Measurements from ENCODE around the gene PLEKHG1. TPM values are rescaled to one million over a fixed set of nuclear protein-coding genes. Genes with fewer than 3 reads are reported as not detected.

The PLEKHG1 gene
- total and polyA plus RNA-seq, 2 experiments from 2014 or later, result 6.3 to 6.8 TPM

DNA sequence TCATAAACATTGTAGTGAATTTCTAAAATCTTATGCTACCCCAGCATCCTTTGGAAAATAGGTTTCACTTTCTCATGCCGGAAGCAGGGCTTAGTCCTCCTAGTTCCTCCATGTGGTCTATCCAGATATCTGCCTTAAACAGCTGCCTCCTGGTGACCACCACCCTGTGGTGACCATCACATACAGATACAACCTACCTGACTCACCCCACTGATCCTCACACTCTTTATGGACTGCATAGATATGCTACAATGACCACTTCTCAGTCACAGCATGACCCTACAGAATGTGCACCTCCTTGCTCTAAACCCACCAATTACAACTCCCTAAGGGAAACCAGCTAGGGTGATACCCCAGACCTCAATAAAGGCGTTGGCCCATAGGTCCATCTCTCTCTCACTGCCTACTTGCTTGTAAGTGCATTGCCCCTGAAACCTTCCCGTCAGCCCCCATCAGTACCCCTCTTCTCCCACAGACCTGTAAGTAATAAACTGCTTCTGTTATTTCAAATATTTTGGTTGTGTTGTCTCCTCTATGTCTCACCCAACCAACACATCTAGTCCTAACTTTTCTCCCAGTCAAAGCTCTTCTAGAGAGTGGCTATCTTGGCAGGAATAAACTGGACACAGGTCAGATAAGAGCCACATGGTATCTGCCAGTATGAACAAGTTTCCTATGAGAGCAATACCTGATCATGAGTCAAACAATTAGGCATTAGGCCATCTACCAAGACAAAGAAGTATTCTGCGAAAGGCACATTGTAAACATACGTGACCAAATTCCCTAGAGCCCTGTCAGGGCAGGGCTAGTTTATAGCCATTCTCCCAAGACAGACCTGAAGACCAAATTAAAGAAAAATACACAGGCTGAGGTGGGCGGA is 39.4 kb upstream of the PLEKHG1 start:
- Histone ChIP-seq H3K36me3 (replicated peaks; ENCODE audit: insufficient read depth, low read depth) (no peaks in the 10 kb centered on the region), H3K79me2 (no peaks in the 10 kb centered on the region), H2AFZ (no peak overlapping the region), H3K27me3 (no peaks in the 10 kb centered on the region), H3K4me2 (no peak overlapping the region), H4K20me1 (ENCODE audit: insufficient read depth, poor library complexity, severe bottlenecking) (no peaks in the 10 kb centered on the region), H3K4me3 (no peak overlapping the region), H3K9me3 (ENCODE audit: low read depth) (no peaks in the 10 kb centered on the region), H3K4me1 (ENCODE audit: insufficient read depth) (no peaks in the 10 kb centered on the region), H3K27ac (no peak overlapping the region), H3K9me2 (replicated peaks; ENCODE audit: insufficient read depth) (no peaks in the 10 kb centered on the region)
- TF ChIP-seq EZH2 (IDR thresholded peaks at IDR 0.05; ENCODE audit: borderline replicate concordance), result no peak
- no peak for TF ChIP-seq CTCF (IDR thresholded peaks at IDR 0.05; ENCODE audit: poor library complexity)
- no peak for TF ChIP-seq EZH2phosphoT487 (IDR thresholded peaks at IDR 0.05; ENCODE audit: low read depth, severe bottlenecking, unreplicated experiment)
- 80% methylated on average over 6 of the region's 6 CpGs for WGBS (ENCODE audit: low lambda C conversion rate, missing lambda C conversion rate)
- DNase-seq (ENCODE audit: low spot score), result no peak

DNA sequence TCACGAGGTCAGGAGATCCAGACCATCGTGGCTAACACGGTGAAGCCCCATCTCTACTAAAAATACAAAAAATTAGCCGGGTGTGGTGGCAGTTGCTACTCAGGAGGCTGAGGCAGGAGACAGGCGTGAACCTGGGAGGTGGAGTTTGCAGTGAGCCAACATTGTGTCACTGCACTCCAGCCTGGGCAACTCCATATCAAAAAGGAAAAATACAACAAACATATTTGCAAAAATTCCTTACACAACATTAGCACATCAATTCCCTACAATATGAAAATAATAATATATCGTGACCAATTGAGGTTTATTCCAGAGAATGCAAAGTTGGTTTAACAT is 38.8 kb upstream of the PLEKHG1 start:
- Histone ChIP-seq H3K79me2 (no peaks in the 10 kb centered on the region), H3K4me2 (no peak overlapping the region)
- WGBS (ENCODE audit: low lambda C conversion rate, missing lambda C conversion rate), result 80% methylated on average over 6 of the region's 6 CpGs

DNA sequence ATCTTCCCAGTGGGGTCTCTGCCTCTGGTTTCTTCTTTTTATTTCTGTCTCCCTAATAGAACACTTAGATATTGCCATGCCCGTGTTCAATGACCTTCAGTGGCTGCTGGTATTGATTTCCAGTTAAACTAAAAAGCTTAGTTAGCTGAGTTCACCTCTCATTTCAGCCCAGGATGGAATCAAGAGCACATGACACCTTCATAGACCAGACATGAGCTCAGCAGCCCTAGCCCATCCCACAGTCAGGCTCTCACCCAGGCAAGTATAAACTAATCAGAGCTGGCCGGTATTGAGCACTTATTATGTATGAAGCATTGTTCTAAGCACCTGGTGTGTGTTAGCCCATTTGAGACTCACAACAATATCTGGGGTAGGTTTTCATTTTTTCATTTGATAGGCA is 33.7 kb upstream of the PLEKHG1 start:
- no peaks in the 10 kb centered on the region for H4K20me1 ChIP-seq (ENCODE audit: insufficient read depth, poor library complexity, severe bottlenecking)
- no peak for DNase-seq (ENCODE audit: low spot score)
- H3K36me3 ChIP-seq (replicated peaks; ENCODE audit: insufficient read depth, low read depth), result no peaks in the 10 kb centered on the region
- no peaks in the 10 kb centered on the region for H3K79me2 ChIP-seq
- H2AFZ ChIP-seq, result no peak overlapping the region
- H3K4me1 ChIP-seq (ENCODE audit: insufficient read depth), result peaks cover 31% of the 10 kb centered on the region
- H3K27me3 ChIP-seq, result no peaks in the 10 kb centered on the region
- WGBS (ENCODE audit: low lambda C conversion rate, missing lambda C conversion rate), result 84% methylated on average over 2 of the region's 2 CpGs
- no peak overlapping the region for H3K4me3 ChIP-seq
- H3K9me3 ChIP-seq (ENCODE audit: low read depth), result no peaks in the 10 kb centered on the region
- H3K4me2 ChIP-seq, result no peak overlapping the region
- TF ChIP-seq EZH2 (IDR thresholded peaks at IDR 0.05; ENCODE audit: borderline replicate concordance) (no peak), CTCF (IDR thresholded peaks at IDR 0.05; ENCODE audit: poor library complexity) (no peak), EZH2phosphoT487 (IDR thresholded peaks at IDR 0.05; ENCODE audit: low read depth, severe bottlenecking, unreplicated experiment) (no peak)
- no peak overlapping the region for H3K27ac ChIP-seq
- no peaks in the 10 kb centered on the region for H3K9me2 ChIP-seq (replicated peaks; ENCODE audit: insufficient read depth)

More for the DNA sequence above, 38.8 kb upstream of the PLEKHG1 start:
- no peak for TF ChIP-seq CTCF (IDR thresholded peaks at IDR 0.05; ENCODE audit: poor library complexity)
- TF ChIP-seq EZH2phosphoT487 (IDR thresholded peaks at IDR 0.05; ENCODE audit: low read depth, severe bottlenecking, unreplicated experiment), result no peak
- no peak for TF ChIP-seq EZH2 (IDR thresholded peaks at IDR 0.05; ENCODE audit: borderline replicate concordance)
- Histone ChIP-seq H3K4me1 (ENCODE audit: insufficient read depth) (no peaks in the 10 kb centered on the region), H4K20me1 (ENCODE audit: insufficient read depth, poor library complexity, severe bottlenecking) (no peaks in the 10 kb centered on the region), H3K9me2 (replicated peaks; ENCODE audit: insufficient read depth) (no peaks in the 10 kb centered on the region), H3K27ac (no peak overlapping the region), H3K4me3 (no peak overlapping the region), H3K27me3 (no peaks in the 10 kb centered on the region), H3K36me3 (replicated peaks; ENCODE audit: insufficient read depth, low read depth) (no peaks in the 10 kb centered on the region), H2AFZ (no peak overlapping the region), H3K9me3 (ENCODE audit: low read depth) (no peaks in the 10 kb centered on the region)
- DNase-seq (ENCODE audit: low spot score), result no peak
